ENCODE data around the gene SCMH1.

DNA sequence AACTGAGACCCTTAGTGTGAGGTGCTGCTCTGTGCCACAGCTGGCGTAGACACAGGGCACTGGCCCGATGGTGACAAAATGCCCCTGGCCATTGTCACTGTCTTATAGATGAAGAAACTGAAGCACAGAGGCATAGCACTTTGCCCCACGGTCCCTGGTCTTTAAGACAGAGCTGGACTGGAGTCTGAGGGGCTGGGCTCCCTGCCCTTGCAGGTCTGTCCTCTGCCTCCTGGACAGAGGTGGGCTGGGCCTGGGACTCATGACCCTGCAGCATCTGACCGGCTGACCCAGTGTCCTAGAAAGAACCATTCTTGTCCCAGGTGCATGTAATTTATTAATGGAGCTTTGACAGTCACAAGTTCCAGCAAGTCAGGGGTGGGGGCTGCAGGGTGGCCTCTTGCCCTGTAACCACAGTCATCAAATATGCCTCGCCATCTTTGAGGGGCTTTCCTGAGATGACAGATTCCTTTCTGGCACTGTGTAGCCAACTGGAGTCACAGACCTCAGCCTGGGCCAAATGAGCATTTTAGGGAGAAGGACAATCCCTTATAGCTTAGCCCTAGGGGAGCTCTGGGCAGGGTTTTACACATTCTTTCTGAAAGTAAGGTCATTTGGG lies 226.7 kb downstream of the SCMH1 start:
- no peak for TF ChIP-seq POLR2AphosphoS5 (IDR thresholded peaks at IDR 0.05; ENCODE audit: insufficient read depth, low read depth, low read length)
- no peak for TF ChIP-seq CTCF (IDR thresholded peaks at IDR 0.05; ENCODE audit: extremely low read depth in 1 of 2, insufficient read depth in 1 of 2, low read depth in 1 of 2, low read length in 2 of 2)
- no peak for TF ChIP-seq EZH2 (IDR thresholded peaks at IDR 0.05; ENCODE audit: borderline replicate concordance, low read depth, low read length, severe bottlenecking)
- no peak for TF ChIP-seq POLR2A (IDR thresholded peaks at IDR 0.05; ENCODE audit: low read depth, low read length)
- TF ChIP-seq JUN (IDR thresholded peaks at IDR 0.05; ENCODE audit: borderline replicate concordance, insufficient read depth, insufficient read length, low read depth) = no peak
- TF ChIP-seq, protein P1, sequence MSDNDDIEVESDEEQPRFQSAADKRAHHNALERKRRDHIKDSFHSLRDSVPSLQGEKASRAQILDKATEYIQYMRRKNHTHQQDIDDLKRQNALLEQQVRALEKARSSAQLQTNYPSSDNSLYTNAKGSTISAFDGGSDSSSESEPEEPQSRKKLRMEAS (IDR thresholded peaks at IDR 0.05; ENCODE audit: insufficient read depth, insufficient read length) = no peak
- no peak for TF ChIP-seq GATA2 (IDR thresholded peaks at IDR 0.05; ENCODE audit: insufficient read depth, insufficient read length, low read depth, low read length)
- TF ChIP-seq MYC (IDR thresholded peaks at IDR 0.05; ENCODE audit: low read depth, low read length) = no peak
- no peak for TF ChIP-seq FOS (IDR thresholded peaks at IDR 0.05; ENCODE audit: borderline replicate concordance, insufficient read depth, low read length)

All from endothelial cell of umbilical vein (primary cell).